Gastroesophageal sphincter (tissue), 4 donors: ENCODE measurements around the gene ATG7. TPM values are rescaled to one million over a fixed set of nuclear protein-coding genes. Genes with fewer than 3 reads are reported as not detected.
"Not testable (repeated sequence)": the region's sequence is repeated elsewhere in the genome, so short reads cannot be mapped to it uniquely, and the experiment has no call there.

Source experiments
- ATAC-seq: fragments of 150-250 bp; one replicate; pipeline ENCODE4 v1.9.1; 2016; ENCODE audit warnings: mild to moderate bottlenecking, moderate library complexity
- H3K27ac ChIP-seq, 4 donors: fragments of 200-600 bp; sonication (generic) in 3 of 4; 1 replicate in 3 of 4; 2 replicates in 1 of 4; pipeline ENCODE4 v1.5.1; 2016 to 2019
- H3K27me3 ChIP-seq: fragments of 200-600 bp; sonication (generic); one replicate; pipeline ENCODE4 v1.5.1; 2019
- H3K36me3 ChIP-seq, 2 donors: fragments of 200-600 bp; sonication (generic); one replicate each; pipeline ENCODE4 v1.5.1; 2019; ENCODE audit warnings: control low read depth in 1 of 2
- H3K4me1 ChIP-seq, 3 donors: fragments of 200-600 bp; sonication (generic); 1 replicate in 2 of 3; 2 replicates in 1 of 3; pipeline ENCODE4 v1.5.1; 2016 to 2019; ENCODE audit warnings: control low read depth in 2 of 3
- H3K4me3 ChIP-seq, 2 donors: fragments of 200-600 bp; sonication (generic); one replicate each; pipeline ENCODE4 v1.5.1; 2019; ENCODE audit warnings: mild to moderate bottlenecking in 1 of 2, moderate library complexity in 1 of 2
- H3K9me3 ChIP-seq, 3 donors: fragments of 200-600 bp; sonication (generic); one replicate each; pipeline ENCODE4 v1.5.1; 2017 to 2019; ENCODE audit warnings: control low read depth in 2 of 3
- CTCF ChIP-seq, 4 experiments: fragments of 200-600 bp in 2 of 4; fragments of 450-650 bp in 2 of 4; sonication (generic) in 1 of 4; IDR thresholded peaks; one replicate each; pipeline ENCODE4 v1.5.1; 2017 to 2019; ENCODE audit warnings: antibody characterized with exemption in 4 of 4, mild to moderate bottlenecking in 2 of 4, moderate library complexity in 2 of 4
- EP300 ChIP-seq: sonication (generic); formaldehyde crosslinking; IDR thresholded peaks from one replicate; pipeline ENCODE4 v1.6.1; 2017; ENCODE audit warnings: antibody characterized with exemption, mild to moderate bottlenecking
- POLR2A ChIP-seq, 2 donors: fragments of 450-650 bp; IDR thresholded peaks; one replicate each; pipeline ENCODE4 v1.6.1; 2017; ENCODE audit warnings: antibody characterized with exemption in 2 of 2, mild to moderate bottlenecking in 2 of 2, moderate library complexity in 1 of 2
- POLR2AphosphoS5 ChIP-seq: sonication (generic); formaldehyde crosslinking; IDR thresholded peaks from one replicate; pipeline ENCODE4 v1.6.1; 2017; ENCODE audit warnings: antibody characterized with exemption
- WGBS, 2 donors: methylation state at CpG; one replicate each; pipeline ENCODE4 v1.1.5; 2018; ENCODE audit warnings: low coverage in 1 of 2; 5-methylcytosine and 5-hydroxymethylcytosine counted together
- total RNA-seq, 4 donors: library from RNA; depleted of rRNA; stranded (reverse); fragments of >200 nt; gene quantifications; one replicate each; pipeline ENCODE4 v1.1.0, GENCODE V29; 2016

Gene ATG7
- total RNA-seq, 4 donors from 2014 or later, result 28.3 to 64.9 (median 36.5) TPM

GRCh38 chr3:11569156-11569741 is 297.1 kb downstream of the ATG7 start:
- WGBS, 2 donors, result 81% methylated on average over 5 of the region's 13 CpGs; no CpG with 5 or more reads in 1 of the 2 donors
- no peak overlapping the region for H3K4me3 ChIP-seq
- TF ChIP-seq POLR2A (IDR thresholded peaks at IDR 0.05) (no peak), CTCF (IDR thresholded peaks at IDR 0.05) (no peak), POLR2AphosphoS5 (no peak), EP300 (no peak)
- peaks cover 0 to 79% (median 27%) of the 10 kb centered on the region in 3 donors for H3K4me1 ChIP-seq
- peak overlapping the region; percentile 76 to 85 (median 84) for H3K27ac ChIP-seq
- H3K9me3 ChIP-seq, result no peaks in the 10 kb centered on the region
- H3K27me3 ChIP-seq, result no peaks in the 10 kb centered on the region
- peaks cover 0 to 25% of the 10 kb centered on the region in 2 donors for H3K36me3 ChIP-seq
- no peak for ATAC-seq

GRCh38 chr3:11570251-11570650 is 298.1 kb downstream of the ATG7 start:
- Histone ChIP-seq H3K4me1 (peaks cover 0 to 73% (median 27%) of the 10 kb centered on the region in 3 donors), H3K27ac (peak overlapping the region in 3 of 4 donors; percentile 83 to 85 (median 84)), H3K27me3 (no peaks in the 10 kb centered on the region), H3K9me3 (no peaks in the 10 kb centered on the region), H3K36me3 (peaks cover 0 to 25% of the 10 kb centered on the region in 2 donors), H3K4me3 (no peak overlapping the region)
- ATAC-seq, result no peak
- WGBS, 2 donors, result 70 to 100% methylated on average over 1 to 2 of the region's 13 CpGs
- TF ChIP-seq EP300, result no peak
- TF ChIP-seq POLR2AphosphoS5, result no peak
- TF ChIP-seq POLR2A (IDR thresholded peaks at IDR 0.05), result no peak
- TF ChIP-seq CTCF (IDR thresholded peaks at IDR 0.05), result no peak

- ATAC-seq, result no peak
- Histone ChIP-seq H3K36me3 (peaks cover 0 to 24% of the 10 kb centered on the region in 2 donors), H3K4me3 (no peak overlapping the region), H3K4me1 (peaks cover 0 to 68% (median 27%) of the 10 kb centered on the region in 3 donors), H3K9me3 (no peaks in the 10 kb centered on the region), H3K27ac (peak overlapping the region in 3 of 4 donors; percentile 83 to 85 (median 84)), H3K27me3 (no peaks in the 10 kb centered on the region)
- no peak for TF ChIP-seq EP300
- no peak for TF ChIP-seq CTCF (IDR thresholded peaks at IDR 0.05)
- TF ChIP-seq POLR2AphosphoS5, result peak; percentile 15
- TF ChIP-seq POLR2A (IDR thresholded peaks at IDR 0.05), result peak in 1 of 2 donors; percentile 18
- WGBS, 2 donors, result 74 to 78% methylated on average over 6 to 16 of the region's 20 CpGs
Observed at GRCh38 chr3:11570789-11571495, 298.7 kb downstream of the ATG7 start.

- not testable (repeated sequence) for ATAC-seq, H3K27me3 ChIP-seq, H3K9me3 ChIP-seq, H3K4me3 ChIP-seq, H3K27ac ChIP-seq
- H3K36me3 ChIP-seq, result peaks cover 0 to 13% of the 10 kb centered on the region in 2 donors
- 89 to 98% methylated on average over 3 to 6 of the region's 11 CpGs for WGBS, 2 donors
- H3K4me1 ChIP-seq, result peaks cover 0 to 68% (median 36%) of the 10 kb centered on the region in 3 donors
Observed at GRCh38 chr3:11572660-11573059, 300.5 kb downstream of the ATG7 start.

- Histone ChIP-seq H3K4me1 (peaks cover 0 to 50% (median 18%) of the 10 kb centered on the region in 3 donors), H3K36me3 (peaks cover 0 to 13% of the 10 kb centered on the region in 2 donors), H3K4me3 (no peak overlapping the region), H3K27me3 (no peaks in the 10 kb centered on the region), H3K27ac (no peak overlapping the region), H3K9me3 (no peaks in the 10 kb centered on the region)
- TF ChIP-seq CTCF (IDR thresholded peaks at IDR 0.05) (no peak), POLR2A (IDR thresholded peaks at IDR 0.05) (no peak), EP300 (no peak), POLR2AphosphoS5 (no peak)
- ATAC-seq, result no peak
- 70 to 80% methylated on average over 2 to 4 of the region's 20 CpGs for WGBS, 2 donors
Observed at GRCh38 chr3:11574981-11575669, 302.9 kb downstream of the ATG7 start.
